ENCODE measurements around the gene RBM24. TPM values are rescaled to one million over a fixed set of nuclear protein-coding genes. Genes with fewer than 3 reads are reported as not detected.

Gene RBM24
- total RNA-seq, 1 experiment from 2014 or later = 2.0 TPM

DNA sequence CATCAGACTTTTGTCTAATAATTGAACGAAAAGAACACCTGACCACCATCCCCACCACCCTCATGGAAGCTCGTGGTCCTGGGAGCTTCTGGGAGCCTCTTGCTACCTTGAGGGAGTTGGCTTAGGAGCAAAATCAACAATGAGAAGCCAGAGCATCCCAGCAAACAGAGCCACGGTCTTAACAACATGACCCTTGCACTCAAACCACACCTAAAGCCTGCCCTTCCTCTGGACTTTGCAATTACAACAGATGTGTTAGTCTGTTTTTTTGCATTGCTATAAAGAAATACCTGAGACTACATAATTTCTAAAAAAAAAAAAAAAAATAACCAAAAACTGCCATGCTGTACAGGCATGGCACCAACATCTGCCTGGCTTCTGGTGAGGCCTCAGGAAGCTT is 9.5 kb upstream of the RBM24 start:
- CTCF ChIA-PET = no interaction called here
- no peak overlapping the region for H3K4me3 ChIP-seq (ENCODE audit: low read length)
- ATAC-seq = no peak

GRCh38 chr6:17276766-17277165 is 4.4 kb upstream of the RBM24 start:
- DNase-seq (no peak), ATAC-seq (no peak)
- ChIA-PET CTCF (no interaction called here), POLR2A (ENCODE audit: unreplicated experiment) (no interaction called here)
- Histone ChIP-seq H4K20me1 (ENCODE audit: low read length) (no peaks in the 10 kb centered on the region), H2AFZ (ENCODE audit: low read length) (no peak overlapping the region), H3K9me2 (replicated peaks; ENCODE audit: low read length) (no peaks in the 10 kb centered on the region), H3K27me3 (ENCODE audit: low read length) (no peaks in the 10 kb centered on the region), H3K9me3 (ENCODE audit: low read length) (no peaks in the 10 kb centered on the region), H3K36me3 (ENCODE audit: low read depth, low read length) (no peaks in the 10 kb centered on the region), H3K4me2 (ENCODE audit: low read length) (no peak overlapping the region), H3K9ac (ENCODE audit: low read length) (no peak overlapping the region), H3K4me1 (ENCODE audit: insufficient read depth, low read length) (peaks cover 32% of the 10 kb centered on the region), H3K27ac (ENCODE audit: low read length) (no peak overlapping the region), H3K79me2 (ENCODE audit: low read length) (no peaks in the 10 kb centered on the region), H3K4me3 (ENCODE audit: low read length) (no peak overlapping the region), H3F3A (ENCODE audit: low read length, unreplicated experiment) (peaks cover 5% of the 10 kb centered on the region)
- BruUV-seq (replicated peaks) = no TSS peak
- intact Hi-C loops (cut with micrococcal nuclease) = loop anchor here (5.0 kb wide), 1 partner anchor 109 kb away; no protein-coding TSS in a partner anchor
- TF ChIP-seq EZH2phosphoT487 (IDR thresholded peaks at IDR 0.05; ENCODE audit: borderline replicate concordance, low read length) (no peak), EZH2 (IDR thresholded peaks at IDR 0.05; ENCODE audit: low read length, unreplicated experiment) (no peak)
- TF ChIP-seq, protein P1, sequence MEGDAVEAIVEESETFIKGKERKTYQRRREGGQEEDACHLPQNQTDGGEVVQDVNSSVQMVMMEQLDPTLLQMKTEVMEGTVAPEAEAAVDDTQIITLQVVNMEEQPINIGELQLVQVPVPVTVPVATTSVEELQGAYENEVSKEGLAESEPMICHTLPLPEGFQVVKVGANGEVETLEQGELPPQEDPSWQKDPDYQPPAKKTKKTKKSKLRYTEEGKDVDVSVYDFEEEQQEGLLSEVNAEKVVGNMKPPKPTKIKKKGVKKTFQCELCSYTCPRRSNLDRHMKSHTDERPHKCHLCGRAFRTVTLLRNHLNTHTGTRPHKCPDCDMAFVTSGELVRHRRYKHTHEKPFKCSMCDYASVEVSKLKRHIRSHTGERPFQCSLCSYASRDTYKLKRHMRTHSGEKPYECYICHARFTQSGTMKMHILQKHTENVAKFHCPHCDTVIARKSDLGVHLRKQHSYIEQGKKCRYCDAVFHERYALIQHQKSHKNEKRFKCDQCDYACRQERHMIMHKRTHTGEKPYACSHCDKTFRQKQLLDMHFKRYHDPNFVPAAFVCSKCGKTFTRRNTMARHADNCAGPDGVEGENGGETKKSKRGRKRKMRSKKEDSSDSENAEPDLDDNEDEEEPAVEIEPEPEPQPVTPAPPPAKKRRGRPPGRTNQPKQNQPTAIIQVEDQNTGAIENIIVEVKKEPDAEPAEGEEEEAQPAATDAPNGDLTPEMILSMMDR (conservative IDR thresholded peaks at IDR 0.05; ENCODE audit: low read depth, low read length) = no peak

More for the DNA sequence above, 9.5 kb upstream of the RBM24 start:
- intact Hi-C loops (cut with micrococcal nuclease) = no loop called here
- no peak overlapping the region for H3K4me2 ChIP-seq (ENCODE audit: low read length)
- H3K9ac ChIP-seq (ENCODE audit: low read length) = no peak overlapping the region
- H3K4me1 ChIP-seq (ENCODE audit: insufficient read depth, low read length) = peaks cover 2% of the 10 kb centered on the region
- POLR2A ChIA-PET (ENCODE audit: unreplicated experiment) = interaction anchor here (0.6 kb wide), 1 partner anchor 146 kb away, joined by 6 read pairs; no protein-coding TSS in a partner anchor
- no peak overlapping the region for H3K27ac ChIP-seq (ENCODE audit: low read length)
- no TSS peak for BruUV-seq (replicated peaks)
- H3K9me3 ChIP-seq (ENCODE audit: low read length) = no peaks in the 10 kb centered on the region
- TF ChIP-seq EZH2phosphoT487 (IDR thresholded peaks at IDR 0.05; ENCODE audit: borderline replicate concordance, low read length) = no peak
- no peak for TF ChIP-seq EZH2 (IDR thresholded peaks at IDR 0.05; ENCODE audit: low read length, unreplicated experiment)
- TF ChIP-seq, protein P1 (conservative IDR thresholded peaks at IDR 0.05; ENCODE audit: low read depth, low read length) = no peak
- H2AFZ ChIP-seq (ENCODE audit: low read length) = no peak overlapping the region
- no peaks in the 10 kb centered on the region for H3K36me3 ChIP-seq (ENCODE audit: low read depth, low read length)
- no peaks in the 10 kb centered on the region for H3K27me3 ChIP-seq (ENCODE audit: low read length)
- no peaks in the 10 kb centered on the region for H3F3A ChIP-seq (ENCODE audit: low read length, unreplicated experiment)
- no peaks in the 10 kb centered on the region; the same call in 1 of the 2 replicates for H3K9me2 ChIP-seq (replicated peaks; ENCODE audit: low read length)
- DNase-seq = no peak
- no peaks in the 10 kb centered on the region for H4K20me1 ChIP-seq (ENCODE audit: low read length)
- no peaks in the 10 kb centered on the region for H3K79me2 ChIP-seq (ENCODE audit: low read length)

DNA sequence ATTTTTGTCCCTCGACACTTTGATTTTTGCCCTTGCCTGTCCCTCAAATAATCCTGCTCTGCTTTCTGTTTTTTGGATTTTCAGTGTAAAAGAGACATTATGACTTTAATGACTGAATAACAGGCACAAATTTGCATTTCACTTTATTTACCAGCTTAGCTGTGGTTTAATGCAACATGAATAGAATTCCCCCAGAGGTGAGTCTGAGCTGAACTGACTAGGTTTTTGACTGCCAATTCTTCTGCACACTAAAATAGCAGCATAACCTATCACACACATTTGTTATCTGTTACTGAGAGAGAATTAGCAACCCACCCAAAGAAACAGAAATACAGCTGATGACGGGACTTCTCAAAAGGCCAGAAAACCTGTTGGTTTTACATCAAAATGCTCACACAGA is 3.9 kb upstream of the RBM24 start:
- no peaks in the 10 kb centered on the region for H3K27me3 ChIP-seq (ENCODE audit: low read length)
- no peaks in the 10 kb centered on the region for H4K20me1 ChIP-seq (ENCODE audit: low read length)
- peaks cover 5% of the 10 kb centered on the region for H3F3A ChIP-seq (ENCODE audit: low read length, unreplicated experiment)
- DNase-seq = no peak
- TF ChIP-seq EZH2phosphoT487 (IDR thresholded peaks at IDR 0.05; ENCODE audit: borderline replicate concordance, low read length) (no peak), EZH2 (IDR thresholded peaks at IDR 0.05; ENCODE audit: low read length, unreplicated experiment) (no peak)
- TF ChIP-seq, protein P1 (conservative IDR thresholded peaks at IDR 0.05; ENCODE audit: low read depth, low read length) = no peak
- no peak overlapping the region for H3K4me2 ChIP-seq (ENCODE audit: low read length)
- no peak overlapping the region for H3K4me3 ChIP-seq (ENCODE audit: low read length)
- H3K27ac ChIP-seq (ENCODE audit: low read length) = no peak overlapping the region
- ATAC-seq = no peak
- ChIA-PET CTCF (no interaction called here), POLR2A (ENCODE audit: unreplicated experiment) (no interaction called here)
- no peak overlapping the region for H3K9ac ChIP-seq (ENCODE audit: low read length)
- H3K4me1 ChIP-seq (ENCODE audit: insufficient read depth, low read length) = peaks cover 32% of the 10 kb centered on the region
- H3K9me3 ChIP-seq (ENCODE audit: low read length) = no peaks in the 10 kb centered on the region
- H3K79me2 ChIP-seq (ENCODE audit: low read length) = no peaks in the 10 kb centered on the region
- intact Hi-C loops (cut with micrococcal nuclease) = loop anchor here (5.0 kb wide), 1 partner anchor 110 kb away; no protein-coding TSS in a partner anchor
- H3K36me3 ChIP-seq (ENCODE audit: low read depth, low read length) = no peaks in the 10 kb centered on the region
- no peaks in the 10 kb centered on the region for H3K9me2 ChIP-seq (replicated peaks; ENCODE audit: low read length)
- H2AFZ ChIP-seq (ENCODE audit: low read length) = no peak overlapping the region
- BruUV-seq (replicated peaks) = no TSS peak
